ENCODE data around the gene FCRLB. TPM values are rescaled to one million over a fixed set of nuclear protein-coding genes. Genes with fewer than 3 reads are reported as not detected.

FCRLB gene
- total and polyA plus RNA-seq, 9 of the 15 experiments (the other 6 are each of a cell fraction or from before 2014, with no cell fraction given) = 0.20 to 4.6 (median 1.3) TPM

- TF ChIP-seq ZBTB12 (CRISPR knock-in tag; IDR thresholded peaks at IDR 0.05) = no peak
- TF ChIP-seq, protein P1, sequence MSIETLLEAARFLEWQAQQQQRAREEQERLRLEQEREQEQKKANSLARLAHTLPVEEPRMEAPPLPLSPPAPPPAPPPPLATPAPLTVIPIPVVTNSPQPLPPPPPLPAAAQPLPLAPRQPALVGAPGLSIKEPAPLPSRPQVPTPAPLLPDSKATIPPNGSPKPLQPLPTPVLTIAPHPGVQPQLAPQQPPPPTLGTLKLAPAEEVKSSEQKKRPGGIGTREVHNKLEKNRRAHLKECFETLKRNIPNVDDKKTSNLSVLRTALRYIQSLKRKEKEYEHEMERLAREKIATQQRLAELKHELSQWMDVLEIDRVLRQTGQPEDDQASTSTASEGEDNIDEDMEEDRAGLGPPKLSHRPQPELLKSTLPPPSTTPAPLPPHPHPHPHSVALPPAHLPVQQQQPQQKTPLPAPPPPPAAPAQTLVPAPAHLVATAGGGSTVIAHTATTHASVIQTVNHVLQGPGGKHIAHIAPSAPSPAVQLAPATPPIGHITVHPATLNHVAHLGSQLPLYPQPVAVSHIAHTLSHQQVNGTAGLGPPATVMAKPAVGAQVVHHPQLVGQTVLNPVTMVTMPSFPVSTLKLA (conservative IDR thresholded peaks at IDR 0.05) = no peak; a peak in 1 of 4 replicates
- TF ChIP-seq HNRNPL (IDR thresholded peaks at IDR 0.05; ENCODE audit: low read depth, low read length) = no peak
- TF ChIP-seq FOXA1 (IDR thresholded peaks at IDR 0.05; ENCODE audit: borderline replicate concordance) = no peak
- TF ChIP-seq KDM2B (CRISPR knock-in tag; IDR thresholded peaks at IDR 0.05) = no peak
- TF ChIP-seq, protein P2, sequence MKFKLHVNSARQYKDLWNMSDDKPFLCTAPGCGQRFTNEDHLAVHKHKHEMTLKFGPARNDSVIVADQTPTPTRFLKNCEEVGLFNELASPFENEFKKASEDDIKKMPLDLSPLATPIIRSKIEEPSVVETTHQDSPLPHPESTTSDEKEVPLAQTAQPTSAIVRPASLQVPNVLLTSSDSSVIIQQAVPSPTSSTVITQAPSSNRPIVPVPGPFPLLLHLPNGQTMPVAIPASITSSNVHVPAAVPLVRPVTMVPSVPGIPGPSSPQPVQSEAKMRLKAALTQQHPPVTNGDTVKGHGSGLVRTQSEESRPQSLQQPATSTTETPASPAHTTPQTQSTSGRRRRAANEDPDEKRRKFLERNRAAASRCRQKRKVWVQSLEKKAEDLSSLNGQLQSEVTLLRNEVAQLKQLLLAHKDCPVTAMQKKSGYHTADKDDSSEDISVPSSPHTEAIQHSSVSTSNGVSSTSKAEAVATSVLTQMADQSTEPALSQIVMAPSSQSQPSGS (CRISPR knock-in tag; IDR thresholded peaks at IDR 0.05) = no peak
- no peak for TF ChIP-seq SUPT5H (IDR thresholded peaks at IDR 0.05)
- TF ChIP-seq HBP1 (CRISPR knock-in tag; IDR thresholded peaks at IDR 0.05) = no peak
- peak; percentile 94 to 95 for TF ChIP-seq RAD21 (CRISPR knock-in tag; conservative IDR thresholded peaks at IDR 0.05 in 1 of 2, IDR thresholded peaks at IDR 0.05 in 1 of 2)
- no peak for TF ChIP-seq ZNF253 (CRISPR knock-in tag; conservative IDR thresholded peaks at IDR 0.05)
- no peak for TF ChIP-seq ZNF589 (CRISPR knock-in tag; IDR thresholded peaks at IDR 0.05; ENCODE audit: low read depth)
- no peak for TF ChIP-seq NCOA6 (IDR thresholded peaks at IDR 0.05)
- no peak for TF ChIP-seq HMG20B (CRISPR knock-in tag; IDR thresholded peaks at IDR 0.05)
- TF ChIP-seq SRF (CRISPR knock-in tag; IDR thresholded peaks at IDR 0.05) = 0 out of 4 replicates have a peak, but pooled peaks of 1 of the 2 experiments have one; percentile 17
- TF ChIP-seq RBM17 (IDR thresholded peaks at IDR 0.05; ENCODE audit: borderline replicate concordance, low read depth, low read length) = no peak
Measured at GRCh38 chr1:161738627-161739287, 17.4 kb downstream of the FCRLB start (continued).

All from K562 (cell line).